ENCODE measurements around the gene ACVR1B. TPM values are rescaled to one million over a fixed set of nuclear protein-coding genes. Genes with fewer than 3 reads are reported as not detected.

The ACVR1B gene
- total and polyA plus RNA-seq, 2 experiments from 2014 or later, result 2.4 to 7.5 TPM

GRCh38 chr12:52014567-52015530 is 63.4 kb downstream of the ACVR1B start:
- ATAC-seq (peak; percentile 48), DNase-seq (ENCODE audit: low spot score) (peak; percentile 80)
- no peaks in the 10 kb centered on the region for H3K79me2 ChIP-seq (replicated peaks; ENCODE audit: insufficient read depth)
- H3K4me3 ChIP-seq, result peak overlapping the region; percentile 51
- H3K36me3 ChIP-seq (ENCODE audit: insufficient read depth), result no peaks in the 10 kb centered on the region
- peak overlapping the region; percentile 90 for H2AFZ ChIP-seq
- H3K27me3 Mint-ChIP-seq (ENCODE audit: insufficient read depth, low read depth, poor library complexity), result peaks cover 49% of the 10 kb centered on the region
- H3K27ac Mint-ChIP-seq, result no peak overlapping the region
- peak overlapping the region; percentile 70 for H3K4me2 ChIP-seq
- H3K36me3 Mint-ChIP-seq (ENCODE audit: low read depth), result peaks cover 3% of the 10 kb centered on the region; the same call in 2 of the 3 replicates
- no peaks in the 10 kb centered on the region for H3K9me2 ChIP-seq (ENCODE audit: insufficient read depth)
- H4K20me1 ChIP-seq (replicated peaks; ENCODE audit: insufficient read depth), result no peaks in the 10 kb centered on the region; the same call in 1 of the 2 replicates
- no peak overlapping the region for H3K27ac ChIP-seq (ENCODE audit: low read depth)
- peaks cover 29% of the 10 kb centered on the region for H3K4me1 Mint-ChIP-seq
- H3F3A ChIP-seq (replicated peaks; ENCODE audit: low read depth), result 0 out of 2 replicates have a peak, but pooled peaks cover 13% of the 10 kb centered on the region
- peaks cover 44% of the 10 kb centered on the region for H3K27me3 ChIP-seq (ENCODE audit: insufficient read depth)
- H3K4me3 Mint-ChIP-seq, result peak overlapping the region; percentile 58
- peaks cover 23% of the 10 kb centered on the region for H3K4me1 ChIP-seq (ENCODE audit: insufficient read depth)
- H3K9me3 Mint-ChIP-seq, result no peaks in the 10 kb centered on the region; the same call in 2 of the 3 replicates
- TF ChIP-seq POLR2AphosphoS5 (IDR thresholded peaks at IDR 0.05; ENCODE audit: low read depth), result peak; percentile 12; the same call in 1 of the 2 replicates
- no peak for TF ChIP-seq STAT1 (IDR thresholded peaks at IDR 0.05; ENCODE audit: unreplicated experiment)

GRCh38 chr12:52015532-52016041 is 64.1 kb downstream of the ACVR1B start:
- H3K27me3 ChIP-seq (ENCODE audit: insufficient read depth), result peaks cover 43% of the 10 kb centered on the region
- Mint-ChIP-seq H3K9me3 (no peaks in the 10 kb centered on the region; the same call in 2 of the 3 replicates), H3K27me3 (ENCODE audit: insufficient read depth, low read depth, poor library complexity) (peaks cover 48% of the 10 kb centered on the region), H3K27ac (no peak overlapping the region), H3K36me3 (ENCODE audit: low read depth) (peaks cover 3% of the 10 kb centered on the region; the same call in 2 of the 3 replicates), H3K4me1 (peaks cover 31% of the 10 kb centered on the region), H3K4me3 (no peak overlapping the region)
- H2AFZ ChIP-seq, result no peak overlapping the region
- no peak for TF ChIP-seq CREB1 (CRISPR knock-in tag; IDR thresholded peaks at IDR 0.05; ENCODE audit: low read depth)
- no peak for TF ChIP-seq POLR2AphosphoS5 (IDR thresholded peaks at IDR 0.05; ENCODE audit: low read depth)
- no peak for TF ChIP-seq NANOG (IDR thresholded peaks at IDR 0.05; ENCODE audit: borderline replicate concordance)
- TF ChIP-seq ETS1 (IDR thresholded peaks at IDR 0.05), result no peak
- TF ChIP-seq EZH2 (IDR thresholded peaks at IDR 0.05; ENCODE audit: low read depth, unreplicated experiment), result no peak
- TF ChIP-seq REST (IDR thresholded peaks at IDR 0.05; ENCODE audit: unreplicated experiment), result no peak
- no peak for TF ChIP-seq STAT1 (IDR thresholded peaks at IDR 0.05; ENCODE audit: unreplicated experiment)
- TF ChIP-seq CTCF (conservative IDR thresholded peaks at IDR 0.05; ENCODE audit: low read depth in 2 of 2), result no peak
- no peak for TF ChIP-seq EZH2phosphoT487 (IDR thresholded peaks at IDR 0.05; ENCODE audit: unreplicated experiment)
- H3K9me2 ChIP-seq (ENCODE audit: insufficient read depth), result no peaks in the 10 kb centered on the region
- DNase-seq (ENCODE audit: low spot score) (no peak), ATAC-seq (no peak)
- no peaks in the 10 kb centered on the region for H3K79me2 ChIP-seq (replicated peaks; ENCODE audit: insufficient read depth)
- no peak overlapping the region for H3K27ac ChIP-seq (ENCODE audit: low read depth)
- peak overlapping the region; percentile 68 for H3K4me2 ChIP-seq
- H3F3A ChIP-seq (replicated peaks; ENCODE audit: low read depth), result 0 out of 2 replicates have a peak, but pooled peaks cover 12% of the 10 kb centered on the region
- no peaks in the 10 kb centered on the region for H3K36me3 ChIP-seq (ENCODE audit: insufficient read depth)
- H3K4me3 ChIP-seq, result peak overlapping the region; percentile 47; the same call in 1 of the 2 replicates
- no peaks in the 10 kb centered on the region; the same call in 1 of the 2 replicates for H4K20me1 ChIP-seq (replicated peaks; ENCODE audit: insufficient read depth)
- peaks cover 18% of the 10 kb centered on the region for H3K4me1 ChIP-seq (ENCODE audit: insufficient read depth)

Measured in GM23338 (cell line).